Left kidney (tissue), 2 donors: ENCODE measurements around the gene WWOX. TPM values are rescaled to one million over a fixed set of nuclear protein-coding genes. Genes with fewer than 3 reads are reported as not detected.
"Not testable (repeated sequence)": the region's sequence is repeated elsewhere in the genome, so short reads cannot be mapped to it uniquely, and the experiment has no call there.

Source experiments
- DNase-seq: peaks from one replicate; pipeline ENCODE4 v3.0.0-alpha.2; 2013
- polyA plus RNA-seq: library from polyadenylated mRNA; unstranded; fragments of 120-200 nt; gene quantifications from one replicate; pipeline ENCODE4 v1.2.1, GENCODE V29; 2013; ENCODE audit not compliant: insufficient read length

The WWOX gene
- polyA plus RNA-seq, 1 donor = 34.1 TPM

- no peak for DNase-seq
Measured at GRCh38 chr16:78577630-78578029, 478.2 kb downstream of the WWOX start.

DNA sequence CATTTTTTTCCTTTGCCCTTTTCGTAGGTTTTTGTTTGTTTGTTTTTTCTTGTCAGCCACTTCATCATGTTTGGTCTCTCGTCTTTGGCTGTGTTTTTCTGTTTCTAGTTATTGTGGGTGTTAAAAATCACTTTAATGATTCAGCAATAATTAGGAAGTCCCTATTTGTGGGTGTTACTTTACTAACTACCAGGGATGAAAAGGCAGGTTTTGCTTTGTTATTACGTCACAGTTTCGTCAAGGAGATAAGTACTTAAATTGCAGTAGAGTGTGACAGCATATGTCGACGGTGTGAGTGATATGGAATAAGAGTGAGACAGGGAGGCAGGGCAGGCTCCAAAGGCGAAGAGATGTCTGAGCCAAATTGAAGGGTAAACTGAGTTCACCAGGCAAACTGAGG lies 479.6 kb downstream of the WWOX start:
- no peak for DNase-seq

DNA sequence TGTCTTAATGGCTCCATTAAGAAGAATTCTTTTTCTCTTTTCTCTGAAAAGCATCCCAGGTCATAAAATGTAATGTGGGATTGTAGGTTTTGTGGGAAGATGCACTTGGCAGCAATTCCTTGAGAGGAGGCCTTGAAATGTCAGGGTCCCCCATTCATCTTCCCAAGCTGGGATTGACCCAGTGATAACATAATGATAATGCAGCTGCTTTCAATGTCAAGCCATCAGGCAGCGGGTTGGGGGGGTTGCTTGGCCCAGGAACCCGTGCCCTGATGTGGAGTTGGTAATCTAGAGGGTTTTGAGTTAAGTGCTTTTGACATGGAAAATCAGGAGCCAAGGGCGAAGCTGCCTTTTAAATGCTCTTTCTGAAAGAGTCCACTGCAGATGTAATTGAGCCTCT lies 484.0 kb downstream of the WWOX start:
- DNase-seq = no peak

- DNase-seq = no peak
Measured at GRCh38 chr16:78584213-78584860, 484.9 kb downstream of the WWOX start.

- DNase-seq = no peak
Measured at GRCh38 chr16:78584991-78585390, 485.5 kb downstream of the WWOX start.

DNA sequence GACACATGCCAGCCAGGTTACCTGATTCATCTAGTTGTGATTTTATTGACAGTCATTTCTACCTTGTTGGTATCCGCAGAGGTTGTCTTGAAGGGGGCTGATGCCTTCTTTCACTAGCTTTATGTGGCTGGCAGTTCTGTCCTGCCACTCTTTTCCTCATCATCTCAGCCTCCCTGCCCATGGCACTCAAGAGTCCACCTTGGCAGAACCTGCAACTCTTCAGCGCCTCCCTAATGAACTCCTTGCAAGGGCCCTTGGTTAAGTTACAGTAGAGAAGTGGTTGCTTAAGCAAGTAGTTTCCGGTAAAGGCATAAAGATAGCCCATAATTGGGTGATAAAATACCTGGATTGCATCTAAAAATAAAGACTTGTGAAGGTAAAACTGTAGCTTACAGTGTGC lies 489.9 kb downstream of the WWOX start:
- DNase-seq = no peak

DNA sequence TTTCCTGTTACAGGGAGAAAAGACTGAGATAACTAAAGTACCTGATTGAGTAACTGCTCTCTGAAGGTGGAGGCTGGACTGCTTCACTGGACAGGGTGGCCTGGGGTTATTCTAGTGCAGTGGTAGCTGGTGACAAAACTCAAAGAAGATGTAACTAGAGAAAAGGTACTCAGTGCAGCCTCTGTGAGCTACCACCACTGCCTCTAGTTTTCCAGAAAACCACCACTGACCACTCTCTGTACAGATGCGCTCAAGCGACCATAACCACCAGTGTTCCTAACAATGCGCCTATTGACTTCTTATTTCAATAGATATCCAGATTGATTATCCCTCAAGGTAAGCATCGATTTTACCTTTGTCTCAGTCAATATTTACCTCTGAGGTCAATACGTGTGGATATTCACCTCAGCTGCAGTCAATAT lies 492.2 kb downstream of the WWOX start:
- no peak for DNase-seq

DNA sequence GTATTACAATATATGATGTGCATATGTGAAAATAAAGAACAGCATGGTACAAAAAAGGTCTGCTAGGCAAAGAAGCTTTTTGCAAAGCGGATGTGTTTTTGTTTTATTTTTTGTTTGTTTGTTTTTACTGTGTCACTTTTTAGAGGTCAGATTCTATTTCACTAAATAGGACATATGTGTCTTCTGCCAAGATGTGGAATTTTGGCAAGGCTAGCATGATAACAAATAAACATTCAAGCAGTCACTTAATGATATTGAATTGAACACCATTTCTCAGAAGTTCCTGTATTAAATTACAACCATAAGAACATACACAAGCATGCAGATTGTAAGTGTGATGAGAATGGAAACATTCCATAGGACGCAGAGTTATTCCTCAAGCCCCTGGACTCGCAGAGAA lies 492.7 kb downstream of the WWOX start:
- no peak for DNase-seq

DNA sequence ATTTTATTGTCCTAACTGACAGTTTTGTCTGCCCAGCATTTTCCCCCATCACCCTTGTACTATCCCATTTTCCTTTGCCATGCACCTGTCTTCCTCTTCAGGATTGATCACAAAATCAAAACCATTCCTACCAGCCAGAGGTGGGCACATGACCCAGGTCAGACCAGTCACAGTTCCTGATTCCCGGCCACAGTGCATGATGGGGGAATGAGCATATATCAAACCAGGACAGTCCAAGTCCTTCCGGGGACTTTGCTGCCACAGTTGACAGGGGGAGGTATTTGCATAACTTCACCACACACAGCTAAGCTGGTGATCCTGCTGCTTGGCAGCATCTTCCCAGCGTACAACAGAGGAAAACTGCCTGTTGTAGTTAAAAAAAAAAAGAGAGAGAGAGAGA lies 493.9 kb downstream of the WWOX start:
- DNase-seq = no peak

GRCh38 chr16:78594191-78594590 lies 494.7 kb downstream of the WWOX start:
- DNase-seq = no peak

- no peak for DNase-seq
Measured at GRCh38 chr16:78596348-78596995, 497.0 kb downstream of the WWOX start.

DNA sequence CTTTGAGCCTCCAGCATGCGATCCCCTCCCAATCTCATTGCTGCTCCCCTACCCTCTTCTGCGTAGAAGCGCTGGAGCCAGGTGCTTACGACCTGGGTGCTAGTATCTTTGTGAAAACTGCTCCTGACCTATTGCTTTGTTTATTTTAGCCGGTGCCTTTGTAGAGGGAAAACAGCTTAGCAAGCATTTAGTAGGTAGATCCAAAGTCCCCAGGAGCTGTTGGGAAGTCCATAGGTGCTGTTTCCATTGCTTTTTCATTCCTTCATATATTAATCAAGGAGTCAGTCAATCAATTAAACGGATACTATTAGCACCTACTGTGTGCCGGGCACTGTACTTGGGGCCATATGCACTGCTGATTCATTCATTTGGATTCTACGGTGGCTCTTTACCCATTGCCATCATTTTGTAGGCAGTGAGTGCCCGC lies 497.6 kb downstream of the WWOX start:
- DNase-seq = no peak

GRCh38 chr16:78597809-78598570 lies 498.5 kb downstream of the WWOX start:
- no peak for DNase-seq

- DNase-seq = no peak
Measured at GRCh38 chr16:78599271-78599670, 499.8 kb downstream of the WWOX start.

GRCh38 chr16:78604423-78605062 lies 505.1 kb downstream of the WWOX start:
- DNase-seq = not testable (repeated sequence)

DNA sequence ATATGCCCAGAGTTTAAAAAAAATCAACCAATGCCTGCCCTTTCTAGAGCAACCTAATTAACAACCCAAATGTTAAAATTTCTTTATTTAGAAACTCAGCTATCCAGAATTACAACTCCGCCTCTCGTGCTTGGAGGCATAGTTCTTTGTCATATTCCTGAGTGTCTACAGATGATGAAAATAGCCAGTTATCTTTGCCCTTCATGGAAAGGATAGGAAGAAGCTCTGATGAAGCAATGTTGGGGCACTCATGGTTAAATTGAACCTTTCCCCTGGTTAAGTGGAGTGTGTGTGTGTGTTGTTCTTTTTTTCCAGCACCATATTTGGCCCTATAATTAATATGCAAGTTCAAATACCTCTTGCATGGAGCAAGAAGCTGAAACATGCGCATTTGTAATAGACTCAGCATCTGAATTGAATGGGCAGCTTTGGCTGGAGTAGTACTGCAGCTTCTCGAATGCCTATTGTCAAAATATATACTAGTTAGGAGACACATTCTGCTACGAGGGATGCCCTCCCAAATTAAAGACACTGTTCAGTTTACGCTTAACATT lies 506.2 kb downstream of the WWOX start:
- no peak for DNase-seq

DNA sequence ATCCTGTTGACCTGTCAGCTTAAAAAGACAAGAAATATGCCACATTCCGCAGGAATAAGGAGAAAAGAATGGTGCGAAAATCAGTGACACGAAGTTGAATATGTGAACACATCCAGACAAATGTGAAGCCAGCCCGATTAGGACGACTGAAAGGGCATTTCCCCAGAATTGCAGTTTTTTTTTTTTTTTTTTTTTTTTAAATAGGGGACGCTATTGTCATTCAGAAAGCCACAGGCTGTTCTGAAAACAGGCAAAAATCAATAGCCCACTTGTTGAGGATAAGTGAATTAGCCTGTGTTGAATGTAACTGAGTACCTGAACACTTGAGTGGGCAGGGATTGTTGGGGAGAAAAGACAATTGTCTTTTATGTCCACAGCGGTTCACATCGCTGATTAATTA lies 507.1 kb downstream of the WWOX start:
- no peak for DNase-seq

DNA sequence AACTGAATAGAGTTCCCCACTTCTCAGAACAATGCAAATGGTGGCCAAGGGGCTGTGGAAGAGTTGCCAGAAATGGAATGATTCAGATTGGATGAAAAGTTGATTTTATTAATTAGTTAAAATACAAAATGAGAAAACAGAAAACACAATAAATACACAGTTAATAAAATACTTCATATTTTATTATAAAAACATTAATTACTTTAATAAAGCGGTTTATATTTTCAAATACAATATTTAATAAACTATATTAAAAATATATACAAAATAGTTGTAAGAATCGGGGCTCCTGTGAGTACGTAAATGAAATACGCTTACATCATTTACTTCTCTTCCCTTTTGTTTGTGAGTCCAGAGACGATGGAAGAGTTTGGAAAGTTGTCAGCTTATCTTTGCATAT lies 507.6 kb downstream of the WWOX start:
- no peak for DNase-seq

- no peak for DNase-seq
Measured at GRCh38 chr16:78607465-78607864, 508.0 kb downstream of the WWOX start.

DNA sequence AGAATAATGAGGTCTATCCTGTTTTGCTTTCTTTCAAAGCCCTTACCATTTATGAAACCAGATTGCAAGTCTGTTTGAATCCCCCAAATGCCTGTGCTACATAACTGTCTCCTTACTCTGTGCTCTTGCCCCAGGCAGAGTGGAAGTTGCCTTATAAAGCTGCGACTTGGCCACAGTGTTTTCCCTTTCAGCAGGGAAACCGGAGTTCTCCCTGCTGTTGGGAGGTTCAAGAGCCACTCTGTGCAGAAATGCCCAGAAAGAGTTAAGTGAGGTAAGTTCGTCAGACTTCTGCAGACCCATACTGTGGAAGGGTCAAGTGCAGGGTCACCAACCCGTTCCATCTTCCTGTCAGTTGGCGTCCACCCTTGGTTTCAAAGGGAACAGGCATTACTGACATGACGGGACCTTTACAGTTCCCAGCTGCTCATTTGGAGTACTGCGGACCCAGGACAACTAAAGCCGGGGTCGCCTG lies 508.9 kb downstream of the WWOX start:
- peak; percentile 46 for DNase-seq

DNA sequence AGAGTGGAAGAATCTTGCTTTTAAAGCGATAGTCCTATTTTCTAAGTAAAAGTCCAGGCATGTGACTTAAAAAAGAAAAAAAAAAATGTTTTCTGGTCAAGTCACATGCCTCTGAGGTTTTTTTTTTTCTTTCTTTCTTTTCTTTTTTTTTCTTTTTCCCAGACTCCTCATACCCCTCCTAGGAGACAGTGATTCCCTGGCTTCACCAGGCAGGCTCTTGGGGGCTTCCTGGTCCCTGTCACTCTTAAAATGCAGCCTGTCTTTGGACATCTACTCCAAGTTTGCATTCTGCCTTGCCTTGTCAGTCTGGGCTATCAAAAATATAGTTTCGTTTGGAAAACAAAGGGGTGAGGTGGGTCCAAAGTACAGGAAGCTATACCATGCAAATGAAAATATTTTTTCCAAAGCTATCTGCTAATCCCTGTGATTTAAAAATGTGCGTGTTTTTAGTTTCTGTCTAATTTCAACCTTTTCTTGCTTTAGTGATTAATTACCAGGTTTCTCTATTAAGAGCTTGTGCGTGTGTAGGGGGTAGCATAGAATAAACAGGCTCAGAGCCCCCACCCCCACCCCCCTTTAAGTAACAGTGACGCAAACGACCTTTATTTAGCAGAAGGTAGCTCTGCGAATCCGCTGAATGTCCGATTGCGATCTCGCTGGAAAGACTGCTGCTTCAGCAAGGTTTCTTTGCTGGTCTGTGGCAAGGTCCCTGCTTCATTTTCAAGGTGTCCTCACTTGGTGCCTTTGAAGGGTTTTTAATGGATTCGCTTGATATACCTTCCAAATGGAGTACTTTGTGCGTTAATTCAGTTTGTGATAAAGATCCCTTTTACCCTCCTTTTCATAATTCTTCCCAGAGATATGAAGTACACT lies 510.2 kb downstream of the WWOX start:
- no peak for DNase-seq
